Small intestine (tissue), 7 donors: ENCODE measurements around the gene TUT4. TPM values are rescaled to one million over a fixed set of nuclear protein-coding genes. Genes with fewer than 3 reads are reported as not detected.

ENCODE experiments used
- DNase-seq, 2 donors: peaks; one replicate each; pipeline versions ENCODE4 v3.0.0 to v3.0.0-alpha.2; 2013
- FAIRE-seq: peaks from 2 replicates; lab custom pipeline; 2012; peaks lifted over from hg19 to GRCh38; lab: Jason Lieb, UNC
- H3K27ac ChIP-seq, 3 donors: one replicate each; pipeline ENCODE4 v1.5.1; 2013; ENCODE audit warnings: low read length in 2 of 3, mild to moderate bottlenecking in 2 of 3, control low read depth in 1 of 3, inconsistent platforms in 1 of 3, low read depth in 1 of 3, moderate library complexity in 1 of 3
- H3K27me3 ChIP-seq, 3 donors: one replicate each; pipeline ENCODE4 v1.6.1; 2013; ENCODE audit warnings: low read length in 3 of 3, inconsistent platforms in 1 of 3; ENCODE audit not compliant: control insufficient read depth in 3 of 3, insufficient read depth in 3 of 3
- H3K36me3 ChIP-seq, 3 donors: one replicate each; pipeline ENCODE4 v1.6.1; 2013; ENCODE audit warnings: low read length in 3 of 3, inconsistent platforms in 1 of 3, low read depth in 1 of 3, mild to moderate bottlenecking in 1 of 3, moderate library complexity in 1 of 3; ENCODE audit not compliant: control insufficient read depth in 3 of 3, insufficient read depth in 2 of 3
- H3K4me1 ChIP-seq, 3 donors: one replicate each; pipeline ENCODE4 v1.6.1; 2013; ENCODE audit warnings: low read length in 2 of 3, inconsistent platforms in 1 of 3, low read depth in 1 of 3, mild to moderate bottlenecking in 1 of 3, moderate library complexity in 1 of 3; ENCODE audit not compliant: control insufficient read depth in 3 of 3, insufficient read depth in 2 of 3
- H3K4me3 ChIP-seq, 3 donors: one replicate each; pipeline ENCODE4 v1.5.1; 2013; ENCODE audit warnings: low read length in 3 of 3, control low read depth in 1 of 3, inconsistent platforms in 1 of 3, low read depth in 1 of 3, mild to moderate bottlenecking in 1 of 3, moderate library complexity in 1 of 3
- H3K9me3 ChIP-seq, 2 donors: one replicate each; pipeline ENCODE4 v1.6.1; 2013; ENCODE audit warnings: low read depth in 1 of 2, low read length in 1 of 2; ENCODE audit not compliant: control insufficient read depth in 2 of 2, insufficient read depth in 1 of 2
- WGBS, 3 donors: extraction: QIAGEN DNeasy Blood & Tissue Kit; methylation state at CpG; one replicate each; pipeline ENCODE4 v1.1.7; 2013; 5-methylcytosine and 5-hydroxymethylcytosine counted together
- polyA plus RNA-seq, 4 donors: library from polyadenylated mRNA; stranded (reverse) in 3 of 4; unstranded in 1 of 4; fragments of 200-250 nt in 3 of 4; fragments of 120-200 nt in 1 of 4; gene quantifications; one replicate each; pipeline versions ENCODE4 v1.2.1 to v1.2.3, GENCODE V29; 2013
- donor health status: healthy with polysubstance abuse.
- donor health status: control.
- donor health status: control.
- donor health status: Bipolar disorder and iron deficiency.
- donor health status: healthy.

TUT4 gene
- polyA plus RNA-seq, 4 donors, result 2.9 to 69.3 (median 7.0) TPM

- Histone ChIP-seq H3K27me3 (no peaks in the 10 kb centered on the region), H3K27ac (no peak overlapping the region), H3K4me1 (no peaks in the 10 kb centered on the region), H3K4me3 (no peak overlapping the region), H3K9me3 (no peaks in the 10 kb centered on the region), H3K36me3 (peaks cover 2 to 20% (median 2%) of the 10 kb centered on the region in 3 donors)
- FAIRE-seq (no peak), DNase-seq (no peak)
- 93 to 97% (median 93%) methylated on average over 2 of the region's 2 CpGs for WGBS, 3 donors
Measured at GRCh38 chr1:52511439-52511838, 41.5 kb downstream of the TUT4 start.

- H3K4me1 ChIP-seq, result no peaks in the 10 kb centered on the region
- FAIRE-seq, result no peak
- no peak overlapping the region for H3K4me3 ChIP-seq
- peaks cover 0 to 22% (median 2%) of the 10 kb centered on the region in 3 donors for H3K36me3 ChIP-seq
- H3K27me3 ChIP-seq, result no peaks in the 10 kb centered on the region
- DNase-seq, result no peak
- 84 to 94% (median 89%) methylated on average over 3 of the region's 3 CpGs for WGBS, 3 donors
- no peak overlapping the region for H3K27ac ChIP-seq
- H3K9me3 ChIP-seq, result no peaks in the 10 kb centered on the region
Measured at GRCh38 chr1:52506920-52507546, 45.9 kb downstream of the TUT4 start.

GRCh38 chr1:52506349-52506748 is 46.5 kb downstream of the TUT4 start:
- FAIRE-seq (no peak), DNase-seq (no peak)
- no peak overlapping the region for H3K4me3 ChIP-seq
- no peak overlapping the region for H3K27ac ChIP-seq
- H3K36me3 ChIP-seq, result peaks cover 0 to 22% (median 2%) of the 10 kb centered on the region in 3 donors
- no peaks in the 10 kb centered on the region for H3K9me3 ChIP-seq
- whole genome bisulfite sequencing, 3 donors, result 91 to 97% (median 97%) methylated on average over 3 of the region's 3 CpGs
- no peaks in the 10 kb centered on the region for H3K27me3 ChIP-seq
- H3K4me1 ChIP-seq, result no peaks in the 10 kb centered on the region

- peaks cover 0 to 18% (median 2%) of the 10 kb centered on the region in 3 donors for H3K36me3 ChIP-seq
- 89 to 95% (median 90%) methylated on average over 1 of the region's 1 CpG for WGBS, 3 donors
- no peak for FAIRE-seq
- H3K9me3 ChIP-seq, result no peaks in the 10 kb centered on the region
- no peak overlapping the region for H3K27ac ChIP-seq
- no peak for DNase-seq
- H3K27me3 ChIP-seq, result no peaks in the 10 kb centered on the region
- no peaks in the 10 kb centered on the region for H3K4me1 ChIP-seq
- no peak overlapping the region for H3K4me3 ChIP-seq
Measured at GRCh38 chr1:52504720-52505119, 48.2 kb downstream of the TUT4 start.

GRCh38 chr1:52503706-52504105 is 49.2 kb downstream of the TUT4 start:
- Histone ChIP-seq H3K9me3 (no peaks in the 10 kb centered on the region), H3K27ac (no peak overlapping the region), H3K36me3 (peaks cover 0 to 26% (median 2%) of the 10 kb centered on the region in 3 donors), H3K4me1 (no peaks in the 10 kb centered on the region), H3K27me3 (no peaks in the 10 kb centered on the region), H3K4me3 (no peak overlapping the region)
- DNase-seq (no peak), FAIRE-seq (no peak)

GRCh38 chr1:52502789-52503188 is 50.1 kb downstream of the TUT4 start:
- H3K4me3 ChIP-seq, result no peak overlapping the region
- FAIRE-seq (no peak), DNase-seq (no peak)
- WGBS, 3 donors, result 90 to 94% (median 91%) methylated on average over 5 of the region's 5 CpGs
- no peaks in the 10 kb centered on the region for H3K27me3 ChIP-seq
- H3K36me3 ChIP-seq, result peaks cover 0 to 27% (median 0%) of the 10 kb centered on the region in 3 donors
- no peak overlapping the region for H3K27ac ChIP-seq
- H3K9me3 ChIP-seq, result no peaks in the 10 kb centered on the region
- no peaks in the 10 kb centered on the region for H3K4me1 ChIP-seq

GRCh38 chr1:52487632-52488031 is 65.3 kb downstream of the TUT4 start:
- FAIRE-seq (no peak), DNase-seq (no peak)
- WGBS, 3 donors, result 97 to 98% (median 98%) methylated on average over 2 of the region's 2 CpGs
- Histone ChIP-seq H3K4me1 (no peaks in the 10 kb centered on the region), H3K27me3 (no peaks in the 10 kb centered on the region), H3K36me3 (peaks cover 0 to 17% (median 0%) of the 10 kb centered on the region in 3 donors), H3K27ac (no peak overlapping the region), H3K4me3 (no peak overlapping the region), H3K9me3 (no peaks in the 10 kb centered on the region)

- DNase-seq (no peak), FAIRE-seq (no peak)
- Histone ChIP-seq H3K9me3 (no peaks in the 10 kb centered on the region), H3K4me3 (no peak overlapping the region), H3K27me3 (no peaks in the 10 kb centered on the region), H3K36me3 (peaks cover 0 to 17% (median 2%) of the 10 kb centered on the region in 3 donors), H3K27ac (no peak overlapping the region), H3K4me1 (no peaks in the 10 kb centered on the region)
- 97 to 100% (median 97%) methylated on average over 7 of the region's 7 CpGs for WGBS, 3 donors
Measured at GRCh38 chr1:52482326-52483004, 70.4 kb downstream of the TUT4 start.
